RWPE2 (cell line): ENCODE measurements around the gene CDC42BPB.

Source experiments
- ATAC-seq: fragments of 200-7000 bp; cut with Tn5 transposase; 3 replicates; pipeline ENCODE4 v1.9.1; 2021; ENCODE audit warnings: low read depth
- DNase-seq: peaks from one replicate; pipeline ENCODE4 v3.0.0-alpha.2; 2020; ENCODE audit warnings: low spot score
- H3K27ac ChIP-seq: fragments of 450-650 bp; 2 replicates; pipeline ENCODE4 v1.5.1; 2017; ENCODE audit warnings: mild to moderate bottlenecking; ENCODE audit not compliant: poor library complexity, severe bottlenecking
- H3K27me3 ChIP-seq: fragments of 250-450 bp; sonication (Bioruptor Pico); 2 replicates; pipeline ENCODE4 v1.5.1; 2021; ENCODE audit warnings: mild to moderate bottlenecking, moderate library complexity; ENCODE audit not compliant: insufficient read depth, poor library complexity, severe bottlenecking
- H3K36me3 ChIP-seq: fragments of 250-450 bp; sonication (Bioruptor Pico); 2 replicates; pipeline ENCODE4 v1.5.1; 2020; ENCODE audit warnings: low read depth, mild to moderate bottlenecking, moderate library complexity
- H3K4me1 ChIP-seq: fragments of 250-450 bp; sonication (Bioruptor Pico); 2 replicates; pipeline ENCODE4 v1.5.1; 2021; ENCODE audit warnings: mild to moderate bottlenecking, moderate library complexity; ENCODE audit not compliant: insufficient read depth, poor library complexity, severe bottlenecking
- H3K4me3 ChIP-seq: fragments of 250-450 bp; sonication (Bioruptor Pico); 2 replicates; pipeline ENCODE4 v1.5.1; 2021; ENCODE audit warnings: mild to moderate bottlenecking, moderate library complexity; ENCODE audit not compliant: severe bottlenecking
- H3K9me3 ChIP-seq: fragments of 250-450 bp; sonication (Bioruptor Pico); 2 replicates; pipeline ENCODE4 v1.5.1; 2021; ENCODE audit warnings: mild to moderate bottlenecking, moderate library complexity; ENCODE audit not compliant: severe bottlenecking
- TF ChIP-seq, protein P1 (sequence below): fragments of 450-650 bp; IDR thresholded peaks from one replicate; pipeline ENCODE4 v1.5.1; 2017; ENCODE audit warnings: mild to moderate bottlenecking, moderate library complexity; ENCODE audit not compliant: poor library complexity, severe bottlenecking

The CDC42BPB gene

DNA sequence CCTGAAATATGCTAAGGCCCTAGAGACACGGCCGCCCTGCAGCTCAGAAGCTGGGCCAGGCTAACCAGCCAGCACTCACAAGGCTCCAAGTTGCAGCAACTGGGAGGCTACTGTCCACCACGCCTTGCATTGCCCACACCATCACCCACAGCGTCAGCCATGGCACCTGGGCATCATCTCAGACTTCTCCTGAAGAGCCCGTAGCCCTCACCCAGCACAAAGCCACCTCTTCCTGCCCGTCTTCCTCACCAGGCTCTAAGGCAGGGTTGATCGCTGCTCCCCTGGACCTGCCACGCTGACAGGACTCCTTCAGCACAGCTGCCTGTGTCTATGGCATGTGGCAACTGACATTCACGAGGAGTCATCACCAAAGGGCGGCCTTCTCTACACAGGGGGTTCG is 38.1 kb downstream of the CDC42BPB start:
- ATAC-seq (no peak), DNase-seq (peak; percentile 59)
- no peaks in the 10 kb centered on the region for H3K27me3 ChIP-seq
- peaks cover 5% of the 10 kb centered on the region; the same call in 1 of the 2 replicates for H3K36me3 ChIP-seq
- TF ChIP-seq, protein P1, sequence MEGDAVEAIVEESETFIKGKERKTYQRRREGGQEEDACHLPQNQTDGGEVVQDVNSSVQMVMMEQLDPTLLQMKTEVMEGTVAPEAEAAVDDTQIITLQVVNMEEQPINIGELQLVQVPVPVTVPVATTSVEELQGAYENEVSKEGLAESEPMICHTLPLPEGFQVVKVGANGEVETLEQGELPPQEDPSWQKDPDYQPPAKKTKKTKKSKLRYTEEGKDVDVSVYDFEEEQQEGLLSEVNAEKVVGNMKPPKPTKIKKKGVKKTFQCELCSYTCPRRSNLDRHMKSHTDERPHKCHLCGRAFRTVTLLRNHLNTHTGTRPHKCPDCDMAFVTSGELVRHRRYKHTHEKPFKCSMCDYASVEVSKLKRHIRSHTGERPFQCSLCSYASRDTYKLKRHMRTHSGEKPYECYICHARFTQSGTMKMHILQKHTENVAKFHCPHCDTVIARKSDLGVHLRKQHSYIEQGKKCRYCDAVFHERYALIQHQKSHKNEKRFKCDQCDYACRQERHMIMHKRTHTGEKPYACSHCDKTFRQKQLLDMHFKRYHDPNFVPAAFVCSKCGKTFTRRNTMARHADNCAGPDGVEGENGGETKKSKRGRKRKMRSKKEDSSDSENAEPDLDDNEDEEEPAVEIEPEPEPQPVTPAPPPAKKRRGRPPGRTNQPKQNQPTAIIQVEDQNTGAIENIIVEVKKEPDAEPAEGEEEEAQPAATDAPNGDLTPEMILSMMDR: no peak
- no peaks in the 10 kb centered on the region for H3K9me3 ChIP-seq
- no peak overlapping the region for H3K27ac ChIP-seq
- H3K4me3 ChIP-seq: no peak overlapping the region
- H3K4me1 ChIP-seq: peaks cover 26% of the 10 kb centered on the region

- H3K4me1 ChIP-seq: peaks cover 19% of the 10 kb centered on the region
- peaks cover 11% of the 10 kb centered on the region for H3K36me3 ChIP-seq
- 0 out of 3 replicates have a peak, but pooled peaks have one; percentile 12 for ATAC-seq
- no peak for DNase-seq
- no peak overlapping the region for H3K27ac ChIP-seq
- TF ChIP-seq, protein P1: no peak
- no peaks in the 10 kb centered on the region for H3K27me3 ChIP-seq
- no peak overlapping the region for H3K4me3 ChIP-seq
- no peaks in the 10 kb centered on the region for H3K9me3 ChIP-seq
Measured at GRCh38 chr14:103016594-103016993, 40.8 kb downstream of the CDC42BPB start.

DNA sequence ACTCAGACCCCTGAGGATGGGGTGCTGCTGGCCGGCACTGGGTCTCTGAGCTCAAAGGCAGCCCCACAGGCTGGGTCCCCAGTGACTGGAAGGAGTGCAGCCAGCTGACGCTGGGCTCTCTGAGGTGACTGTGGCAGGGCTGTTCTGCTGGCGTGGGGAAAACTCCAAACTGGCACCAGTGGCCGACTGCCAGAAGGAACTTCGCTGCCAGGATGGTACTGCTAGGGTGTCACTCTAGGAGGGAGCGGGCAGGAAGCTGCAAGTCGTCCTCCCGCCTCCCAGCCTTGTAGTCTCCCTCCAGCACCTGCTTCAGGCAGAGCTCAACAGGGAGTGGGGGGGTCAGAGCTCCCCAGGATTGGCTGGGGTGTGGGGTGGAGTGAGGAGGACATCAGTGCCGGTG is 41.3 kb downstream of the CDC42BPB start:
- TF ChIP-seq, protein P1: no peak
- Histone ChIP-seq H3K27ac (no peak overlapping the region), H3K36me3 (peaks cover 15% of the 10 kb centered on the region), H3K27me3 (no peaks in the 10 kb centered on the region), H3K9me3 (no peaks in the 10 kb centered on the region), H3K4me1 (peaks cover 24% of the 10 kb centered on the region), H3K4me3 (no peak overlapping the region)
- DNase-seq: peak; percentile 65
- ATAC-seq: no peak

DNA sequence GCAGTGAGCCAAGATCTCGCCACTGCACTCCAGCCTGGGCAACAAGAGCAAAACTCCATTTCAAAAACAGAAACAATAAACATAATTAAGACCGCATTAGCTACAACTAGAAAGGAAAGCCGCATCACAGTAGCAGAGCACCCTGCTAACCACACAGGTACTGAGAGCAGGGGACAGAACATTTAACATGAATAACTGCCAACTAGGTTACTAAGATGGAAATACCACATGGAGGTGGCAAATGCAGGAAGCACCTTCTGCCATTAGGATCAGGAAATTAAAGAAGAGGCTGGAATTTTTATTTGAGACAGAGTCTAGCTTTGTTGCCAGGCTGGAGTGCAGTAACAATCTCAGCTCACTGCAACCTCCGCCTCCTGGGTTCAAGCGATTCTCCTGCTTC is 41.9 kb downstream of the CDC42BPB start:
- H3K4me1 ChIP-seq: peaks cover 30% of the 10 kb centered on the region
- H3K4me3 ChIP-seq: no peak overlapping the region
- H3K27me3 ChIP-seq: no peaks in the 10 kb centered on the region
- H3K36me3 ChIP-seq: peaks cover 15% of the 10 kb centered on the region
- H3K27ac ChIP-seq: peak overlapping the region; percentile 25
- H3K9me3 ChIP-seq: no peaks in the 10 kb centered on the region
- peak; percentile 2 for DNase-seq
- no peak for ATAC-seq
- TF ChIP-seq, protein P1: no peak

DNA sequence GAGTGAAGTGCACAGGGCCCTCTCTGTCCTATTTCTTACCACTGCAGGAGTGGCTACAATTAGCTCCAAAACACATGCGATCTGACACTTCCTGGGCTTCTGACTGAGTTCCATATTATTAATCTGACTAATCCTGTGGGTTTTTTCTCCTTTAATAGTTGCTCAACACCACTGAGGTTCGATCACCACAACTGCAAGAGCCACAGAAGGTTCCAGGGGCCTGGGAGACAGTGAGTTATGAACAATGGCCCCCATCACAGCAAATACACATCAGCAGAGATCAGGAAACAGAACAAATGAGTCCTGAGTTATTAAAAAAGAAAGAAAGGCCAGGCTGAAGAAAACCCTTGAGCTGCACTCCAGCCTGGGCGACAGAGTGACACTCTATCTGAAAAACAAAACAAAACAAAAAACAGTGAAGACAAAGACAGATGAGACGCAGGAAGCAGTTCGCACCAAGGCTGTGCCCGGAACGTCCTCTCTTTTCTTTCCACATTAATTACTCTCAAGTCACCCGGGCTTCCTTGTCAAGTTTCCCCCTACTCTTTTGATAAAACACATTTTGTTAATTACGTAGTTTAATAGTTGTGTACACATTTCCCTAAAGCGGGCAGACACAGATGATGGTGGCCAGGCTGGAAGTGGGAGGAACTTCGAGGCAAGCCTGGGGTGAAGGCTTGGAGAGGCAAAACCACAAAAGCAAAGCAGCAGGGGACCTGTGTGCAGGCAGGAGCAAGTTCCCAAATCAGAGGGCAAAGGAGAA is 42.7 kb downstream of the CDC42BPB start:
- Histone ChIP-seq H3K36me3 (peaks cover 21% of the 10 kb centered on the region), H3K27ac (peak overlapping the region; percentile 25), H3K4me3 (no peak overlapping the region), H3K27me3 (no peaks in the 10 kb centered on the region), H3K4me1 (peaks cover 31% of the 10 kb centered on the region), H3K9me3 (no peaks in the 10 kb centered on the region)
- DNase-seq (peak; percentile 16), ATAC-seq (peak; percentile 25; the same call in 2 of the 3 replicates)
- TF ChIP-seq, protein P1: no peak
